ENCODE results near the gene FAM217A. TPM values are rescaled to one million over a fixed set of nuclear protein-coding genes. Genes with fewer than 3 reads are reported as not detected.
"Not testable (repeated sequence)": the region's sequence is repeated elsewhere in the genome, so short reads cannot be mapped to it uniquely, and the experiment has no call there.

The FAM217A gene
- polyA plus RNA-seq, 2 of the 4 experiments (the other 2 are of a cell fraction), result not detected

- Histone ChIP-seq H3K27ac (no peak overlapping the region), H3K4me3 (no peak overlapping the region), H3K4me1 (no peaks in the 10 kb centered on the region), H3K4me2 (no peak overlapping the region), H3K9me3 (no peaks in the 10 kb centered on the region)
- WGBS (ENCODE audit: missing lambda C conversion rate), result 76% methylated on average over 1 of the region's 1 CpG
- ChIA-PET POLR2A (no interaction called here), CTCF (no interaction called here)
- no peak for FAIRE-seq
- TF ChIP-seq CHD4 (IDR thresholded peaks at IDR 0.05; ENCODE audit: borderline replicate concordance), result no peak
- no peak for TF ChIP-seq EHMT2 (IDR thresholded peaks at IDR 0.05; ENCODE audit: low read depth)
- no peak for TF ChIP-seq ZFP36 (IDR thresholded peaks at IDR 0.05; ENCODE audit: borderline replicate concordance, partially characterized antibody)
- no peak for TF ChIP-seq EHF (CRISPR knock-in tag; IDR thresholded peaks at IDR 0.05)
- TF ChIP-seq SREBF2 (IDR thresholded peaks at IDR 0.05), result no peak
- no peak for TF ChIP-seq KDM1A (IDR thresholded peaks at IDR 0.05; ENCODE audit: low read depth)
- no peak for TF ChIP-seq EP300 (IDR thresholded peaks at IDR 0.05)
- TF ChIP-seq RAD21 (conservative IDR thresholded peaks at IDR 0.05 in 1 of 2, IDR thresholded peaks at IDR 0.05 in 1 of 2), result no peak
- no peak for TF ChIP-seq POLR2A (IDR thresholded peaks at IDR 0.05; ENCODE audit: low read length)
- TF ChIP-seq RARB (CRISPR knock-in tag; IDR thresholded peaks at IDR 0.05), result no peak
- TF ChIP-seq TFCP2L1 (CRISPR knock-in tag; IDR thresholded peaks at IDR 0.05), result no peak
- DNase-seq (ENCODE audit: low read depth in 1 of 2, low spot score in 1 of 2), result no peak
- no peak for ATAC-seq
Observed at GRCh38 chr6:4093288-4093687, 14.4 kb upstream of the FAM217A start.

DNA sequence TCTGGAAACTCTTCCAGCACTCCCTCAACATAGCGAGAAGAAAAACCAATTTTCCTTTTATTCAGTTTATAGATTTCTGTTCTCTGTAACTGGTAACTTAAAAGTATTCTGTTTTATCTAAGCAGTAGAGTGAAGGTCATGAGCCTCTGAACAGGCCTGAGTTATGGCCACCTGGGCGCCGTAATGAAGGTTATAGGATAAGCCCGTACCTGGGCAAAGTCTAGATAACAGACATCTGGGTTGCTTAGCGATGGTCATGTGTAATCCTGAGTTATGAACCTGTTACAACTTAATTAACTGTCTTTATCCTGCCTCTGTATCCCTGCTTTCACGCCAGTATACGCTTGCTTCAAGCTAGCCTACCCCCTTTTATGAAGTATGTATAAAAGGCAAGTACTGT is 13.0 kb upstream of the FAM217A start:
- TF ChIP-seq ZC3H11A (IDR thresholded peaks at IDR 0.05), result no peak
- no peak for TF ChIP-seq HOXB5 (CRISPR knock-in tag; IDR thresholded peaks at IDR 0.05)
- no peak for TF ChIP-seq JUN (IDR thresholded peaks at IDR 0.05)
- TF ChIP-seq HOXB13 (CRISPR knock-in tag; IDR thresholded peaks at IDR 0.05; ENCODE audit: low read depth), result no peak
- TF ChIP-seq, protein P1, sequence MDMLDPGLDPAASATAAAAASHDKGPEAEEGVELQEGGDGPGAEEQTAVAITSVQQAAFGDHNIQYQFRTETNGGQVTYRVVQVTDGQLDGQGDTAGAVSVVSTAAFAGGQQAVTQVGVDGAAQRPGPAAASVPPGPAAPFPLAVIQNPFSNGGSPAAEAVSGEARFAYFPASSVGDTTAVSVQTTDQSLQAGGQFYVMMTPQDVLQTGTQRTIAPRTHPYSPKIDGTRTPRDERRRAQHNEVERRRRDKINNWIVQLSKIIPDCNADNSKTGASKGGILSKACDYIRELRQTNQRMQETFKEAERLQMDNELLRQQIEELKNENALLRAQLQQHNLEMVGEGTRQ (IDR thresholded peaks at IDR 0.05), result no peak
- no peak for TF ChIP-seq PHF8 (IDR thresholded peaks at IDR 0.05; ENCODE audit: borderline replicate concordance, low read depth)
- TF ChIP-seq RARB (CRISPR knock-in tag; IDR thresholded peaks at IDR 0.05), result no peak
- no peak for TF ChIP-seq RNF2 (IDR thresholded peaks at IDR 0.05; ENCODE audit: borderline replicate concordance, low read depth)
- ATAC-seq, result no peak
- Histone ChIP-seq H3K27ac (no peak overlapping the region), H3K9me3 (no peaks in the 10 kb centered on the region), H3K4me2 (no peak overlapping the region), H3K4me3 (no peak overlapping the region), H3K4me1 (no peaks in the 10 kb centered on the region)
- CTCF ChIA-PET, result no interaction called here
- POLR2A ChIA-PET, result no interaction called here
- no peak for FAIRE-seq
- DNase-seq (ENCODE audit: low read depth in 1 of 2, low spot score in 1 of 2), result no peak
- WGBS (ENCODE audit: missing lambda C conversion rate), result 90% methylated on average over 7 of the region's 7 CpGs

- CTCF ChIA-PET, result not testable (repeated sequence)
Observed at GRCh38 chr6:4090043-4090442, 11.1 kb upstream of the FAM217A start.

GRCh38 chr6:4088704-4089103 is 9.8 kb upstream of the FAM217A start:
- CTCF ChIA-PET, result no interaction called here

More at GRCh38 chr6:4090043-4090442, 11.1 kb upstream of the FAM217A start:
- H3K4me2 ChIP-seq; H3K27ac ChIP-seq; H3K4me3 ChIP-seq; FAIRE-seq; POLR2A ChIA-PET; H3K4me1 ChIP-seq; DNase-seq (ENCODE audit: low read depth in 1 of 2, low spot score in 1 of 2); ATAC-seq; H3K9me3 ChIP-seq: not testable (repeated sequence)
- WGBS (ENCODE audit: missing lambda C conversion rate), result 95% methylated on average over 4 of the region's 26 CpGs

More at GRCh38 chr6:4088704-4089103, 9.8 kb upstream of the FAM217A start:
- no peak for FAIRE-seq
- Histone ChIP-seq H3K4me2 (no peak overlapping the region), H3K4me3 (no peak overlapping the region), H3K4me1 (no peaks in the 10 kb centered on the region), H3K9me3 (no peaks in the 10 kb centered on the region), H3K27ac (no peak overlapping the region)
- TF ChIP-seq ZNF302 (CRISPR knock-in tag; IDR thresholded peaks at IDR 0.05) (no peak), SREBF2 (IDR thresholded peaks at IDR 0.05) (no peak), MYC (IDR thresholded peaks at IDR 0.05; ENCODE audit: borderline replicate concordance, low read length) (no peak), SMC3 (IDR thresholded peaks at IDR 0.05) (no peak), EP300 (IDR thresholded peaks at IDR 0.05) (no peak), POLR2A (IDR thresholded peaks at IDR 0.05; ENCODE audit: low read length) (no peak), RNF2 (IDR thresholded peaks at IDR 0.05; ENCODE audit: borderline replicate concordance, low read depth) (no peak), CHD4 (IDR thresholded peaks at IDR 0.05; ENCODE audit: borderline replicate concordance) (no peak), JUN (IDR thresholded peaks at IDR 0.05) (no peak), RAD21 (conservative IDR thresholded peaks at IDR 0.05 in 1 of 2, IDR thresholded peaks at IDR 0.05 in 1 of 2) (no peak), POLR2AphosphoS2 (conservative IDR thresholded peaks at IDR 0.05; ENCODE audit: low read length) (no peak), FOSL2 (IDR thresholded peaks at IDR 0.05) (no peak), FOSL2 (CRISPR knock-in tag; IDR thresholded peaks at IDR 0.05) (no peak), HEYL (CRISPR knock-in tag; IDR thresholded peaks at IDR 0.05) (no peak)
- TF ChIP-seq, protein P2, sequence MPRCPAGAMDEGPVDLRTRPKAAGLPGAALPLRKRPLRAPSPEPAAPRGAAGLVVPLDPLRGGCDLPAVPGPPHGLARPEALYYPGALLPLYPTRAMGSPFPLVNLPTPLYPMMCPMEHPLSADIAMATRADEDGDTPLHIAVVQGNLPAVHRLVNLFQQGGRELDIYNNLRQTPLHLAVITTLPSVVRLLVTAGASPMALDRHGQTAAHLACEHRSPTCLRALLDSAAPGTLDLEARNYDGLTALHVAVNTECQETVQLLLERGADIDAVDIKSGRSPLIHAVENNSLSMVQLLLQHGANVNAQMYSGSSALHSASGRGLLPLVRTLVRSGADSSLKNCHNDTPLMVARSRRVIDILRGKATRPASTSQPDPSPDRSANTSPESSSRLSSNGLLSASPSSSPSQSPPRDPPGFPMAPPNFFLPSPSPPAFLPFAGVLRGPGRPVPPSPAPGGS (IDR thresholded peaks at IDR 0.05), result no peak
- WGBS (ENCODE audit: missing lambda C conversion rate), result 78% methylated on average over 7 of the region's 7 CpGs
- POLR2A ChIA-PET, result no interaction called here
- DNase-seq (ENCODE audit: low read depth in 1 of 2, low spot score in 1 of 2), result no peak
- ATAC-seq, result no peak
